ENCODE results near the gene PDCD11.
A peak's percentile ranks its signal among the peaks of the same experiment; 100 is the strongest.
"Not testable (repeated sequence)": the region's sequence is repeated elsewhere in the genome, so short reads cannot be mapped to it uniquely, and the experiment has no call there.

Gene PDCD11

GRCh38 chr10:103396067-103396788, at the start of gene PDCD11, which contains the start of gene ATP5MK:
Gene PDCD11 (plus strand): TSS chr10:103396626. CDS start chr10:103398427, 1,801 bp downstream.
Gene ATP5MK (minus strand): TSS chr10:103396475. CDS start chr10:103392457, 4,018 bp downstream.
- peak; percentile 93 for DNase-seq (ENCODE audit: low read depth in 2 of 2)

GRCh38 chr10:103350175-103350516, 46.3 kb upstream of the PDCD11 start:
- no peak for DNase-seq (ENCODE audit: low read depth in 2 of 2)

- DNase-seq (ENCODE audit: low read depth in 2 of 2): peak; percentile 49 to 59
Measured at GRCh38 chr10:103350517-103351260, 45.7 kb upstream of the PDCD11 start, which contains the start of gene PCGF6. Gene PCGF6 (minus strand): TSS chr10:103351140. CDS start chr10:103351066, 74 bp downstream.

GRCh38 chr10:103353281-103353680, 43.1 kb upstream of the PDCD11 start:
- DNase-seq (ENCODE audit: low read depth in 2 of 2): no peak

GRCh38 chr10:103354567-103354966, 41.9 kb upstream of the PDCD11 start:
- not testable (repeated sequence) for DNase-seq (ENCODE audit: low read depth in 2 of 2)

- DNase-seq (ENCODE audit: low read depth in 2 of 2): no peak
Measured at GRCh38 chr10:103355906-103356599, 40.4 kb upstream of the PDCD11 start.

- not testable (repeated sequence) for DNase-seq (ENCODE audit: low read depth in 2 of 2)
Measured at GRCh38 chr10:103359493-103359892, 36.9 kb upstream of the PDCD11 start.

- DNase-seq (ENCODE audit: low read depth in 2 of 2): not testable (repeated sequence)
Measured at GRCh38 chr10:103360791-103361190, 35.6 kb upstream of the PDCD11 start.

GRCh38 chr10:103367379-103367781, 29.0 kb upstream of the PDCD11 start:
- no peak for DNase-seq (ENCODE audit: low read depth in 2 of 2)

- DNase-seq (ENCODE audit: low read depth in 2 of 2): peak; percentile 88 to 89
Measured at GRCh38 chr10:103367782-103368518, 28.5 kb upstream of the PDCD11 start, which contains the start of gene TAF5. Gene TAF5 (plus strand): TSS chr10:103367976. CDS start chr10:103367990, 14 bp downstream.

GRCh38 chr10:103373544-103373943, 22.9 kb upstream of the PDCD11 start:
- DNase-seq (ENCODE audit: low read depth in 2 of 2): no peak

GRCh38 chr10:103374263-103374662, 22.2 kb upstream of the PDCD11 start:
- DNase-seq (ENCODE audit: low read depth in 2 of 2): no peak

- no peak for DNase-seq (ENCODE audit: low read depth in 2 of 2)
Measured at GRCh38 chr10:103382769-103383168, 13.7 kb upstream of the PDCD11 start.

GRCh38 chr10:103394180-103394579, 2.2 kb upstream of the PDCD11 start:
- no peak for DNase-seq (ENCODE audit: low read depth in 2 of 2)

- no peak for DNase-seq (ENCODE audit: low read depth in 2 of 2)
Measured at GRCh38 chr10:103395754-103396066, 716 bp upstream of the PDCD11 start.

GRCh38 chr10:103396789-103397087, 312 bp downstream of the PDCD11 start:
- DNase-seq (ENCODE audit: low read depth in 2 of 2): no peak

- DNase-seq (ENCODE audit: low read depth in 2 of 2): no peak
Measured at GRCh38 chr10:103397191-103397825, 882 bp downstream of the PDCD11 start.

GRCh38 chr10:103413564-103413963, 17.1 kb downstream of the PDCD11 start:
- DNase-seq (ENCODE audit: low read depth in 2 of 2): no peak

- DNase-seq (ENCODE audit: low read depth in 2 of 2): no peak
Measured at GRCh38 chr10:103415581-103415980, 19.2 kb downstream of the PDCD11 start.

- peak; percentile 17 to 35 for DNase-seq (ENCODE audit: low read depth in 2 of 2)
Measured at GRCh38 chr10:103416436-103417147, 20.2 kb downstream of the PDCD11 start.

- not testable (repeated sequence) for DNase-seq (ENCODE audit: low read depth in 2 of 2)
Measured at GRCh38 chr10:103417148-103417469, 20.7 kb downstream of the PDCD11 start.

Measured in fibroblast of skin of left quadriceps (primary cell).